Measurements from ENCODE around the gene MBNL2.

The MBNL2 gene

GRCh38 chr13:97432232-97432916 is 210.2 kb downstream of the MBNL2 start:
- no peak for DNase-seq

GRCh38 chr13:97432917-97433726 is 211.0 kb downstream of the MBNL2 start:
- peak; percentile 98 for DNase-seq

- DNase-seq = peak; percentile 88
Observed at GRCh38 chr13:97433727-97434396, 211.7 kb downstream of the MBNL2 start, which contains the start of gene RAP2A. RAP2A (plus strand) TSS chr13:97434169; CDS start chr13:97434471, 302 bp downstream.

- peak; percentile 45 for DNase-seq
Observed at GRCh38 chr13:97434397-97435201, 212.5 kb downstream of the MBNL2 start.

GRCh38 chr13:97435323-97435722 is 213.2 kb downstream of the MBNL2 start:
- DNase-seq = no peak

GRCh38 chr13:97435794-97436193 is 213.7 kb downstream of the MBNL2 start:
- DNase-seq = no peak

GRCh38 chr13:97436845-97437244 is 214.7 kb downstream of the MBNL2 start:
- no peak for DNase-seq

- DNase-seq = no peak
Observed at GRCh38 chr13:97437729-97438128, 215.6 kb downstream of the MBNL2 start.

GRCh38 chr13:97438856-97439595 is 216.9 kb downstream of the MBNL2 start:
- no peak for DNase-seq

- no peak for DNase-seq
Observed at GRCh38 chr13:97440598-97441170, 218.6 kb downstream of the MBNL2 start.

GRCh38 chr13:97441368-97441767 is 219.2 kb downstream of the MBNL2 start:
- DNase-seq = no peak

Data from activated CD8-positive, alpha-beta memory T cell treated with anti-CD3 and anti-CD28 coated beads, Interleukin-2, amount 50 U/mL, for 4 hours (primary cell).